Activated CD4-positive, alpha-beta T cell treated with anti-CD3 and anti-CD28 coated beads for 48 hours (primary cell): ENCODE measurements around the gene SLC6A13.
"Not testable (repeated sequence)": the region's sequence is repeated elsewhere in the genome, so short reads cannot be mapped to it uniquely, and the experiment has no call there.

Experiments used
- DNase-seq: peaks from one replicate; pipeline ENCODE4 v3.0.0-alpha.2; 2020

The SLC6A13 gene

GRCh38 chr12:195951-196350, 66.7 kb downstream of the SLC6A13 start:
- no peak for DNase-seq

GRCh38 chr12:195156-195555, 67.5 kb downstream of the SLC6A13 start:
- DNase-seq, result no peak

DNA sequence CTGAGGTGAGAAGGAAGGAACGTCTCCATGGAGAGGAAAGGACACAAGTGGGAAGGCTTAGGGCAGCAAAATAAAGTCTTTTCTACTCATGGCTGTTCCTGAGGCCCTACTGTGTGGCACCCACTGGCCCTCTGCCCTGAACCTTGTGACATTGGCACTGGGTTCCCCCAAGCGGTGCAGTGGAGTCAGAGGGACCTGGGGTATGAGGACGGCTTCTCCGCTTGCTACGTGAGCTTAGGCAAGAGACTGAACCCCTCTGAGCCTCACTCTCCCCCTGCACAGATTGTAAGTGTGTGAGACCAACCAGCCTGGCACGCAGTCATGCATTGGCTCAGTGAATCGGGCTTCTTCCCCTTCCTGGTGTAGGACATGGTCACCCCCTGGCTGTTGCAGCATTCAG, 68.4 kb downstream of the SLC6A13 start:
- no peak for DNase-seq

- no peak for DNase-seq
Measured at GRCh38 chr12:193261-193660, 69.4 kb downstream of the SLC6A13 start.

DNA sequence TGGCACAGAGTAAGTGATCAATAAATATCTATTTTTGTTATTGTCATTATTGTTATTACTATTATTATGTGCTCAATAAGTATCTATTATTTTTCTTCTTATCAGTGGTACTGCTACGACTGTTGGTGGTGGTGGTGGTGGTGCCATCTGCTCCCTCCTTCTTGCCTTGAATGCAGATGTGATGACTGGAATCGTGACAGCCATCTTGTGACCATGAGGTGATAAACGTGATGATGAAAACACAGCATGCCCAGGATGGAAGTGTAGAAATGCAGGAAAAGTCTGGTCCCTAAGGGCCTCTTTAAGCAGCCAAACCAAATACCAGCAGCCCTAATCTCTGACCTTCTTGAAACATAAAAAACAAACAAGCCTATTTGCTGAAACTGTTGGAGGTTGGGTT, 71.1 kb downstream of the SLC6A13 start:
- DNase-seq, result no peak

DNA sequence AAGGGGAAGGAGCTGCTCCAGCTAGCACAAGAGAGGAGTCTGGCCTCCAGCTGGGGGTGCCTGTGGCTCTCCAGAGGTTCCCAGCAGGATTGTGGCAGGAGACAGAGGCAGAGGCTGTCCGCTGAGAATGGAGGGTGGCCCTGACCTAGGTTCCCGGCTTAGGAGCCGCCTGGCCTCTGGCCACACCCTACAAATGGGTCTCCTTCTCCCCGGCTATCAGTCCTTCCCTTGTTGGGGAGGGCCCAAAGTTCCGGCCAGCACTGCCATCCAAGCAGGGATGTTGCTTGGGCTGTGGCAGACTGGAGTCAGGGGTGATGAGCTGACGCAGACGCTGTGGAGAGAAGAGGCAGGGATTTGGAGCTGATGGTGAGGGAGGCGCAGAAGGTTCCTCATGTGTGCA, 71.8 kb downstream of the SLC6A13 start:
- DNase-seq, result no peak

DNA sequence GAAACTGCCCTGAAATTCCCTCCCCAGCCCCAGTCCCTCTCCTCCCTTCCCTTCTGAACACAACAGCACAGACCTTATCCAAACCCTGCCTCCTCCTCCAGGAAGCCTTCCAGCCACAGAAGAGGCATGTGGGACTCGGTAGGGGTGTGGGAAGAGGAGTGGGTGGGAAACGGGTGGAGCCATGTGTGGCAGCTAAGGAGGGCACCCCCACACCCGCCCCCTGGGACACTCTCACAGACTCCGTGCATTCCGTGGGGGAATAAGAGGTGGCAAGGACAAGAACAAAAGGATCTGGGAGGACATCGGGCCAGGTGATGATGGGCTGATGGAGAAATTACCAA, 73.0 kb downstream of the SLC6A13 start:
- DNase-seq, result no peak

DNA sequence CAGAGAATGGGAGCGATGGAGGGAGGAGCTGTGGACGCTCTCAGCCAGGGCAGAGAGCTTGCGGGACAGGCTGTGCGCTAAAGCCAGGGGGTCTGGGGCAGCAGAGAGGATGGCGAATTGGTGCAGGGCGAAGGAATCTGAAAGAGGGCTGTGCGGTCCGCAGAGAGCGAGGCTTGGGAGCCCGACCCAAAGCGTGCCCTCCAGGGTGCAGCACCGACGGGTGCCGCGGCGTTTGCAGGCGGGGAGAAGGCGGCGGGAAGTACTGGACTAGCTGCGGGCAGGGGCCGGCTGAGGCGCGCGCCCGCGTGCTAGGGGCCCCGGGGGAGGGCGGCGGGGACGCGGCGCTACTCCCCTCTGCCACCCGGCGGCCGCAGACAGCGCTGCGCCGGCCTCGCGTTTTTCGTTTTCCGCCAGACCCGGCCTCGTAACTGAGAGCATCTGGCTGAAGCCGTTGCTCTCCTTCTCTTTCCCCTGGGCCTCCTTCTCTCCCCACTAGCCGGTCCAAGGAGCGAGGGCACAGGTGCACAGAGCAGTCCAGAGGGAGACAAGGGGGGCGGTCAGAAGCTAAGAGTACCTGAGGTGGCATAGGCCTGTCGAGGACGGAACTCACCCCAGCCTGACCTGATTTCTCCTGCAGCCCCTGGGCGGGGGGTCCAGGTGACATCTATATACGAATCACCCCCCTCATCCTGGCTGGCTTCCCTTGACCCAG, 73.6 kb downstream of the SLC6A13 start:
- DNase-seq, result peak; percentile 62

GRCh38 chr12:187986-188909, 74.4 kb downstream of the SLC6A13 start:
- DNase-seq, result not testable (repeated sequence)

GRCh38 chr12:186006-186625, 76.5 kb downstream of the SLC6A13 start:
- no peak for DNase-seq

DNA sequence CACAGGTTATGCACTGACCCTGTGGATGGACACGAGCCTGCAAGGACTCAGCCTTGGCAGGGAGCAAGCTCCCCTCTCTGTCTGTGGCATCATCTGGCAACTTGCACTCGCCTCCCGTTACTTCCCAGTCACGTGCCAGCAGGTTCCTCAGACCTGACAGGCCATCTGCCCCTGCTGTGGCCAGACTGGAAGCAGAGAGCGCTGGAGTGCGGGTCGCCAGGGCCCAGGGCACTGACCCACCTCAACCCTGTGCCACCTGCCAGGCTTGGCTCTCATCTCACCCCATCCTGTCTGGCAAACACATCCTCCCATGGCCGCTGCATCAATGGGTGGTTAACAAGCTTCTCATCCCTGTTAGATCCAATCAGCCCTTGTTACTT, 77.1 kb downstream of the SLC6A13 start:
- DNase-seq, result no peak

DNA sequence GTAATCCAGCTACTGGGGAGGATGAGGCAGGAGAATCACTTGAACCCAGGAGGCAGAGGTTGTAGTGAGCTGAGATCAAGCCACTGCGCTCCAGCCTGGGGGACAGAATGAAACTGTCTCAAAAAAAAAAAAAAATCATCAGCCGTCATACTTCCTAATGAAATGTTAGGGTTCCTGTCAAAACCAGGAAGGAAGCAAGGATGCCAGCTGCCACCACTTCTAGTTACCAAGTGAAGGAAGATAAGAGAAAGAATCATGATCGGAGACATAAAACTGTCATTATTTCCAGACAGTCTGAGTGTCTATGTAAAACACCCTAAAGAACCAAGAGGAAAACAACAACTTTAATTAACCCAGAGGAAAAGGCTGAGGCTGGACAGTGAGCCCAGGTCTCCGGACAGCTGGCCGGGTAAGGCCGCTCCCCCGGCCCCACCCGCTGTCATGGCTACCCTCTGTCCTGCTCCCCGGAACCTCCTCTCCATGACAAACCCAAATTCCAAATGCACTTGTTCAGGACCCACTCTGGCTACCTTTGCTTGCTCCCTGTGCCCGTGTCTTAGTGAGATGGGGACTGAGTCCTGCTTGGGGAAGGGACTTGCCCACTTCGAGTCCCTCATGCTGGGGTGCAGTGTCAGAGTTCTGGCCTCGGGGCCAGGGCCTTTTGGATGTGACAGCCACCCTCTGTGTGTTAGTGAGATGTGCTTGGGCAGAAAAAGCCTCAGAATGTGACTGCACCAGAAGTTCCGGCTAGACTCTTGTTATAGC, 77.6 kb downstream of the SLC6A13 start:
- DNase-seq, result no peak

- no peak for DNase-seq
Measured at GRCh38 chr12:182381-182892, 80.2 kb downstream of the SLC6A13 start.

GRCh38 chr12:181921-182320, 80.7 kb downstream of the SLC6A13 start:
- no peak for DNase-seq

GRCh38 chr12:180445-180844, 82.2 kb downstream of the SLC6A13 start:
- no peak for DNase-seq

DNA sequence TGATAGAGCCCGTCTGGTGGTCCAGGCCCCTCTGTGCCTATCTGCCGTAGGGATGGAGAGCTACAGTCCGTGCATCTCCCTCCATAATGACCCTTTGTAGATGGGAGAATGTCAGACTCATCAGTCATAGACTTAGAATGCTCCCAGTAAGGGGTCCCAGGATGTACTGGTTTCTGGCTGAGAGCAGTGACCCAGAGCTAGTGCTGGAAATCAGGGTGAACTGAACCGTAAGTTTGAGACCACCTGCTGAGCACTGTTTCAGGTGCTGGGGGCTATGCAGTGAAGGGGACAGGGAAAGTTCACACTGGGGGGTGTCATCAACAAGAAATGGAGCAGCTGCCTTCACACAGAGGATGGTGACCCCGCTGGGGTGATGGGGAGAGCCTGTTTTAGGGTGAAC, 82.8 kb downstream of the SLC6A13 start:
- DNase-seq, result no peak

DNA sequence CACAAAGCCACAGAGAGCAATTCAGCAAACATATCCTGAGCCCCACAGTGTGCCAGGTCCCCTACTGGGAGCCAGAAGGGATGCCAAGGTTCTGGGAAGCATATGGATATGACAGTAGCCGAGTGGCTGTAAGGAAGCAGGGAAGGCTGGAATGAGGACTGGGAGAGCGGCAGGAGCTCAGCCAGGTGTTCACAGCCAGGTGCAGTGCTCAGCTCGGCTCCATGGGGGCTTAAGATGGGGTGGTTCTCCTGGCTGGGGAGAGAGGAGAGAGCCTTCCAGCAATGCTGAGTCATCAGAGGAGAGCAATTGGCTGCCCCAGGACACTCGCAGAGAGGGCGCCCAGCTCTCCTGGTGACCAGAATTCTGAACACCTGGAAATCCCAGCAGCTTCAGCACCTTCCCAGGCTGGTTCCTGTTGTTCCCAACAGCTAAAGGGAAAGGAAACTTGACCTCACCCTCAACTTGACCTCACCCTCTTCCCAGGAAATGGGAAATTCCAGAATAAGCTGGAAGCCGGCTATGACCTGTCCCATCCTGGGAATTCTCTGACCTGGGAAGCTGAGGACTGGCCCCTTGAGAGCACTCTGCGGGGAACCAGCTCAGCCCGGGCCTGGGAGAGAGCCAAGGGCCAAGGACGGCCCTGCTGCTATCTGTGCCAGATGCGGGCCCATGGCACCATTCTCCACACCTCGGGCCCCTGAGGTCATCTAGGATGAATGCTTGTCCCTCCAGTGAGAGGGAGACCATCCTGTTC, 83.3 kb downstream of the SLC6A13 start:
- no peak for DNase-seq

DNA sequence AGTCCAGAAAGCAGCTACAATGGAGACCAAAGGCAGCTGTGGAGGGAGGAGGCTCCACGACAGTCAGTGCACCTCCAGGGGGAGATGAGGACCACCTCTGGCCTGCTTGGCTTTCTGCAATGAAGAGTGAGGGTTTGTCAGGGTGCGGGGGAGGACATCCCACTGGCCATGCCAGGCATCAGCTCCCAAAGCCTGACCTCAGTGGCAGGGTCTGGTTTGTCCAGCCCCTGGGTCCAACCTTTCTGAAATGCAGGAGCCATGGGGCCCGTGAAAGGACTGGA, 83.9 kb downstream of the SLC6A13 start:
- DNase-seq, result no peak

- no peak for DNase-seq
Measured at GRCh38 chr12:177980-178828, 84.4 kb downstream of the SLC6A13 start.

GRCh38 chr12:177336-177979, 85.2 kb downstream of the SLC6A13 start:
- no peak for DNase-seq
